ENCODE data around the gene MED27.

The MED27 gene

DNA sequence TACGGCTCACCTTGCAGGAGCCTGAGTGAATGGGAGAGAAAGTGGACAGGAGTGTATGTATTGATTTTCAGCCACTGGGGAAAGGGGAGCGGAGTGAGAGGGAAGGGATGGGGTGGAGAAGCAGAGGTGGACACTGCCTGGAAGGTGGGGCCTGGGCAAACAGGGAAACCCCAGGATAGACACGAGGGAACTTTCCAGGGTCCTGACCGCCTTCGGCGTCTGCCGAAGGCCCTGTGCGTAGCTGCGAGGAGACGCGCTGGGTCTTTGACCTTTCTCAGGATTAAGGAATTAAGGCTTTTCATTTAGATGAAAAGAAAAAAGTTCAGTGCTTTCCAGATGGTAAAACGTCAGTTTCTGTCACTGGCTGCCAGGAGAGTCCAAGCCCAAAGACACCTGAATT is 205.2 kb downstream of the MED27 start:
- DNase-seq: no peak

DNA sequence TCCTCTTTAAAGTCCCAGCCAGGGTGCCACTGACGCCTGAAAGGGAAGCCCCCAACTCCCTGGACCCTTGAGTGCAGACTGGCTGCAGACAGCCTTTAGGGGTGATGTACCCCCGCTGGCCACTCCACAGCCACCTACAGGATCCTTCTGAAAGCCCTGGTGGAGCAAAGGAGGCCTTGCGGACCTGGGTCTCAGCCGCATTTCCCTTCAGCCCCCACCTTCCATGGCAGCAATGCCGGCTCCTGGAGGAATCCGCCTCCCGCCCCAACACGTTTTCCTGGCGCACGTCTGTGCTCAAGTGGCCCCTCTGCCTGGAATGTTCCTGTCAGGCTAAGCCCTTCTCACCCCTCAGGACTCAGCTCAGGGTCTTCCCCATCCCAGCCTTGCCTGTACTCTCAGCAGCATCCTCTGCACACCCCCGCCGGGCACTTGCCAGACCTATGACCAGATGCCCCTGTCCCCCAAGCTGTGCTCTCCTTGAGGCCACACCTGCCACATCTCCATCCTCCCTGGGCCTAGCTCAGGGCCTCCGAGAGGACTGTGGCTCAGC is 205.7 kb downstream of the MED27 start:
- no peak for DNase-seq

DNA sequence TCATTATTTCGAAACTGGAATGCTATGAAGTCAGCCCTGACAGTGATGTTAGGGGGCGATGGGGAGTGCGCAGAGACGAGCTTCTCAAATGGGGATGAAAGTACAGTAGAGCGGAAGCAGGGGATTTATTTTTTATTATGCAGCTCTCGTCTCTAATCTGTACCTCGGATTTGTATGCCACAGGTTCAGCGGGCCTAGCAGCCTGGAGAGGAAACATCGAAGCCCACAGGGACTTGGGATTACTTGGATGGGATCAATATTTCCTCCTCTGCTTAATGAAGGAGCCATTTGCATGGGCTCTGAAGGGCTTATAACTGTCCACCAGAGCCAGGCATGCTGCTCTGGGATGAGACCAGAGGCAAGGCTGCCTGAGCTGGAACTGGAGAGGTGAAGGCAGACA is 206.3 kb downstream of the MED27 start:
- no peak for DNase-seq

DNA sequence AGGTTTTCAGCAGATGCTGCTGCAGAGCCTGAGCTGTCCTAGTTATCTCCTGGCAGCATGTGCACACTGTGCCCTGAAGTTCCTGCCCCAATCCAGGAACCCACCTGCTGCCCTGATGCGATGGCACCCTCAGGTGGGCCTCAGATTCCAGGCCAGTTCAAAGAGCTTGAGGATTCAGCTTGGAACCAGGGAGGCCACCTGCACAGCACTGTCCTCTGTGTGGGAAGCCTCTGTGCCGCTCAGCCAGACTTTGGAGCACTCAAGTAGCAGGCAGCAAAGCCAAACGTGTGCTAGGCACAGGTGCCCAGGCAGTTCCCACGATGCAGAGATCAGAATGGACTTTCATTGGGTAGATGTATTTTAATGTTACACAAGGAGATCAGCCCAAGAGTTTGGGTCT is 207.0 kb downstream of the MED27 start:
- no peak for DNase-seq

DNA sequence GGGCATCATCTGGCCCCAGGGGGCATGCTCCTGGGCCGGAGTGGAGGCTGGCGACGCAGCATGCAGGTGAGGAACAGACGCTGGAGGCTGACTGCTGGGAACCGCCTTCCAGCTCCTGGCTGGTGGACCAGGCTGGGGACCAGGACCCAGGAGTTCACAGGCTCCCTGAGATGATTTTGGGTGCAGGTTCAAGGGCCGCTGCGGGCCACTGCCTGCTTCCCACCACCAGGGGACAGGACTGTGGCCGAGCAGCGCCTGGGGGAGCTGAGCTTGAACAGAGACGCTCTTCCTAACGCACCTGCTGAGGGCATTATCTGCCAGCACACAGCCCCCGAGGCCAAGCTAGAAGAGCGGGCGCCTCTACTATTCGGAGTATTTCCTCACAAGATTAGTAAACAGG is 207.7 kb downstream of the MED27 start:
- no peak for DNase-seq

DNA sequence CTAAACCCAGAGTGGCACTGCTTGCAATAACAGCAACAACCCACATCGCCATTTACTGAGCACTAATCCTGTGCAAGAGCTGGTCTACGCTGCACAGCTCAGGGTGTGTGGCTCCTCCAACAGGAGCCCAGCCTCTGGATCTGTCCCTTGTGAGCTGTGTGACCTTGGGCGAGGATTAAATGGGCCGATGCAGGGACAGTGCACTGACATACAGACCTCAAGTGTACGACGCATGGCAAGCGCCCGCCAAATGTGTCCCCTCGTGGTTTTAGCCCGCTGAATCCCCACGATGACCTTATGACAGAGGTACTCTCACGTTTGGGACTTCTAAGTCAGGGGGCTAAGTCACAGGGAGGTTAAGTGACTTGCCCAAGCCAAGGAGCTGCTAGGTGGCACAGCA is 209.5 kb downstream of the MED27 start:
- DNase-seq: no peak

DNA sequence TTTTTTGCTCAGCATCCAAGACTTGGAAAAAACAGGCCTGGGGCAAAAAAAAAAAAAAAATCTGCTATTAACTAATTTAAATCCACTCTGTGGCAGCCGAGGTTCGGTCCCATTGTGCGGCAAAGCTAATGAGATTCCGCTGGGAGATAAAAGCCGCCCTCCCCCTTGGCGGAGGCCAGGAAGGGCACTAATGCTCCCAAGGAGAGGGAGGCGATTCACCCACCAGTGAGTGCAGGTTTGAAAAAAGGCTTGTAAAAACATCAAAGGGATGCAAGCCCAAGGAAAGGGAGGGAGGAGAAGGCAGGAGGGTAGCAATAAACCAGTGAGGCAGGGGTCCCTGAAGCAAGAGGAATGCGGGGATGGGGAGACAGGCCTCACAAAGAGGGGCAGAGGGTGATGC is 210.3 kb downstream of the MED27 start:
- DNase-seq: no peak

DNA sequence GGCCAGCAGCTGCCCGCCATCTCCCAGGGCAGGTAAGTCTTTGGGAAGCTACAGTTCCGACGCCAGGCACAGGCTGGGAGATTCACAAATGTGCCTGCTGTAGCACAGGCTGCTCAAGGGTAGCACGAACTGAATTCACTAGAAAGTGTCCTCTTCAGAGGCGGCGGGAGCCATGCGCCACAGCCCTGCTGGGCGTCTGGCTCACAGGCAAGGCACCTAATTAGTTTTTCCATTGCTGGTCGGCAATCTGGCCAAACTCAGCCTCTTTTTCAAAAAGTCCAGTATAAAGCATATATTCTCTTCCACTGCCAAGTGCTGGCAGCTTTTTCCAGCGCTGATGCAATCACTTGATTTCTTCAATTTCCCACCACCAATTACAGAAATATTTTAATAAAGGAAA is 210.9 kb downstream of the MED27 start:
- no peak for DNase-seq

DNA sequence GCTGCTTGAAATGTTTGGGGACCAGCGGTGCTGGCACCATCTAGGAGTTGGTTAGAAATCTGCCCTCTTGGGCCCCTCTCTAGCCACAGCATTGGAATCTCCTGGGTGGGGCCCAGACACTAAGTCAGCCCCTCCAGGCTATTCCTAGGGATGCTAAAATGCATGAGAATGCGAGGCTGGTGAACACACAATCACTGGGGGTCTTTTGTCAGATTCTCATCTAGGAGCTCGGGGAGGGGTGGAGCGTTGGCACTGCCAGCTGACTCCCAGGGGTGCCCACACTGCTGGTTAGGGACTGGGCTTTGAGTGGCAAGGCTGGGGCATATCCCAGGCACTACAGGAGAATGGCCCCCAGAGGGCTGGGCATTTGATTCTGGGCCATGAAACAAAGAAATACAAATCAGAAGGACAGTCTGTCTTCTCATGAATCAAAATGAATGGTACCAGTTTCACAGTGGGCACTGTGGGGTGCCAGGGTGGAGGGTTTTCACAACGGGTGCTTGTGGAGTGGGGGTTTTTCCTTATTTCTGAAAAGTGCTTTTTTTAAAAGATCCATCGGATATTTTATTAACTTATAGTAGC is 212.0 kb downstream of the MED27 start:
- DNase-seq: no peak

DNA sequence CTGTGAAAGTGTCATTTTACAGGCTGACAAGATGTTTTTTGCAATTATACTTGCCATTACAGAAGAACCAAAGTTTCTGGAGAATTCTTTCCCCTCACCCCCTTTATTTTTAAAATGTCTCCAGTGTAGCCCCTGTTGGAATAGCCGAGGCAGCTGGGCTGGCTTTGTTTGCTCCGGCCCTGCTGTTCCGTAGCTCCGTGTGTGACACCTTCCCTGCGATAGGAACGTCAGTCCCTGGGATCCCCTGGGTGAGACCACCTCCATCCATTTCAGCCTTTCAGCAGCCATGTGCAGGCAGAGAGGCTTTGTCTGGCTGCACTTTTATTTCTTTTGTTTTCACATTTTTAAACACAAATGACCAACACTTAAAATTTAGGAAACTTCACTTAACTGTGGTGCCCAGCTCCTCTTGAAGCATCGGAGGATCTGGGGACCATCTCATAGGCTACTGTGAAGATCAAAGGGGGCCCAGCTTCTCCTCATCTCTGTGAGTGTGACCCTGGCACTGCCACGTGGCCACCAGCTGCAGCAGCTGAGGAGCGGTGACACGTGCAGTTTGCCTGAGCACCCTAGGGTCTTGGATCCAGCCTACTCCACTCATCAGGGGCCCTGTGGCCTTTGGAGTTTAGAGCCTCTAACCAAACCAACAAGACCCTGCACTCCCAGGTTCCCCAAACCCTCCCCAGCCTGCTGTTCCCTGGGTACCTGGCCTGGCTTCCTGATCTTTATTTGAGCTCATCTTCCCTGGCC is 214.0 kb downstream of the MED27 start:
- no peak for DNase-seq

DNA sequence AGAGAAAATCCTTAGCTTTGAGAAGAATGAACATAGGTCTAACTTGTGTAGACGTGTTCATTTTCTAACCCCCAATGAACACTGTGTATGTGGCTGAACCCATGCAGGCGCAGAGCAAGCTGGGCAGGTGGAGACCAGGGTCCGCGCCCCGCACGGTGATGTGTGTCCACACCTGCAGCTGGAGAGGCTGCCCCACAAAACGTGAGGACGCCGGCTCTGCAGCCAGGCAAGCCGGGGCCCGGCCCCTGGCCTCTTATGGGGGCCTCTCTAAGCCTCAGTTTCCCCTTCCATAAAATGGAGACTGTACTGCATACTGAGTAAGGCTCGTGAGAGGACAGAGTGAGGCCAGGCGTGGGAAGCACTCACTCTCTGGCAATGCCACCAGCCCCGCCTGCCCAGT is 215.1 kb downstream of the MED27 start:
- no peak for DNase-seq

DNA sequence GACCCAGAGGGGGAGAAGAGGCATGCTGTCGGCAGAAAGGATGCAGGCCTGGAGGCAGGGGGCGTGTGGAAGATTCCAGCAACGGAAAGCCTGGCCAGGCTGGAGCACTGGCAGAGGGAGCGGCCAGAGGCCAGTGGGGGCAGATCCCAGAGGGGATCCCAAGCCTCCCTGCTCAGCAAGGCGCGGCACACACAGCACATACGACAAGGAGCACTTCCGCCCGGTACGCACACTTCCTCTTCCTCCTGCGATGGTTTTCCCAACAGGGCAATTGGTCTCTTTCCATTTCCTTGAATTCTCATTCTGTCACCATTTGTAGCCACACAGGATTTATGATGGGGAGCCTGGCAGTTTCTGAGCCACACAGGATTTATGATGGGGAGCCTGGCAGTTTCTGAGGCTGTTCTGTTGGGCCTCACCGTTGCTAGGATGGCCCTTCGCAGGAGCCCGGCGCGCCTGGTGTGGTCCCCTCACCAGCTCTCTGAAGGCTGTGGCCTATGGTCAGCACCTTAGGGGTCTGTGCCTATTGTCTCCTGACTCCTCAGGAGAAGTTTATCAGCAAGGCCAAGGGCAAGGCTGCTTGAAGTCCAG is 216.3 kb downstream of the MED27 start:
- DNase-seq: no peak

DNA sequence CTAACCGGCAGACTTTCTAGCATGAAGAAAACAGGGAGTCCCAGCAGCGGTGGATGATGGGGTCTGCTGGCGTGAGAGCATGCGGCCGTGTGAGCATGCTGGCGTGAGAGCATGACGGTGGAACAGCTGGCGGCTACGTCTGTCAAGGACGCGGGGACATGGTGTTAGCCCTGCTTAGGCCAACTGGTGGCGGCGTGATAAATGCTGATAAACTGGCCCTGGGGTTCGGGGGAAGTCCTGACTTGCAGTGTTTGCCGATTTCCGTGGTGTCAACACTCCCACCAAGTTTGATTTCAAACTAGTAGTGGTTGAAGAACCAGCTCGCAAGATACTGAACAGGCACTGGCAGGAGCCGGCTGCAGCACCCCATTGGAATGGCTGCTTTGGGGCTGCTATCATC is 217.4 kb downstream of the MED27 start:
- DNase-seq: no peak

DNA sequence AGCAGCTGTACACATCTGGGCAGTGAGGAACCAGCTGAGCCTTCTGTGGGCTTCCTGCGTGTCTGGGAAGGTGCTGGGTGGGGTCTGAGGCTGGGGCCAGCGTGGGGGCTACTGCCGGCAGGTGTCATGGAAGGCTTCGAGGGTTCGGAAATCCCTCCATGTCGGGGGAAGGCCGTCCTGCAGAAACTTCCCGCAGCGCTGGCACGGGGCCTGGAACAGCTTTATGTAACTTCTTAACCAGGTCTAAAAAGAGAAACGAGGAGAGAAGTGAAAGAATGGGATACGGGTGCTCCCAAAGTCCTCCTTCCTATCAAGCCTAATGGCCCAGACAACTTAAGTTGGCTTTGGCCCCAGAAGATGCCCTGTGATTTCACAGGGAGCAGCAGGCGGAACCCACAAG is 219.2 kb downstream of the MED27 start:
- no peak for DNase-seq

DNA sequence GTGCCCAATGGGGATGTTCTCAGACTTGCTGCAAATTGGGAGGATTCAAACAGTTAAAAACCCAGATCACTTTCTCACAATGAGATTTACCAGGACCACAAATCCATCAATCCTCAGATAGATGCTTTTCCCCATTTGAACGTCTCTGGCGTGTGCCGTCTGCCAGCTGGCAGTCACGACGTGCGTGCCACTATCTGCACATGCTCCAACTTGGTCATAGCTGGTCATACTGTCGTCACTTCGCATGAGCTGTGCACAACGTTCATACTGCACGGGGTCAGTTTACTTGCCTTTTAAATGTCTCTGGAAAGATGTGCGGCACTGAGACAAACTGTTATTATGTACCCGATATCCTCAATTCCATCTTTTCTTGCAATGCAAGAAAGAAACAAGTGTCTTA is 221.5 kb downstream of the MED27 start:
- no peak for DNase-seq

DNA sequence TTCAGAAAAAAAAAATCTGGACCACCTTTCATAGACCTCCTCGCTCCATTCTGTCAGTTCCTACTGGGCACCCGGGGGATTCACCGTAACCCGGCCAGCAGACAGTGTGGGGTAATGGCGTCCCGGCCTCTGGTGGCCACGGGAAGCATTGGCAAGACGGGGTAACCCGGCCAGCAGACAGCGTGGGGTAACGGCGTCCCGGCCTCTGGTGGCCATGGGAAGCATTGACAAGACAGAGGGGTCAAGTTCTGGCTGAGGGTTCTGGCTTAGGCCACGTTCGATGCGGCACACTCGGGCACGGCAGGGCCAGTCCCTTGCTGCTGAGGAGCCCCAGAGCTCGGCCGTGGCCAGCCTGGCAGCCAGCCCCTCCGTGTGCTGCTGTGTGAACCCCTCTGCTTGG is 223.6 kb downstream of the MED27 start:
- no peak for DNase-seq

DNA sequence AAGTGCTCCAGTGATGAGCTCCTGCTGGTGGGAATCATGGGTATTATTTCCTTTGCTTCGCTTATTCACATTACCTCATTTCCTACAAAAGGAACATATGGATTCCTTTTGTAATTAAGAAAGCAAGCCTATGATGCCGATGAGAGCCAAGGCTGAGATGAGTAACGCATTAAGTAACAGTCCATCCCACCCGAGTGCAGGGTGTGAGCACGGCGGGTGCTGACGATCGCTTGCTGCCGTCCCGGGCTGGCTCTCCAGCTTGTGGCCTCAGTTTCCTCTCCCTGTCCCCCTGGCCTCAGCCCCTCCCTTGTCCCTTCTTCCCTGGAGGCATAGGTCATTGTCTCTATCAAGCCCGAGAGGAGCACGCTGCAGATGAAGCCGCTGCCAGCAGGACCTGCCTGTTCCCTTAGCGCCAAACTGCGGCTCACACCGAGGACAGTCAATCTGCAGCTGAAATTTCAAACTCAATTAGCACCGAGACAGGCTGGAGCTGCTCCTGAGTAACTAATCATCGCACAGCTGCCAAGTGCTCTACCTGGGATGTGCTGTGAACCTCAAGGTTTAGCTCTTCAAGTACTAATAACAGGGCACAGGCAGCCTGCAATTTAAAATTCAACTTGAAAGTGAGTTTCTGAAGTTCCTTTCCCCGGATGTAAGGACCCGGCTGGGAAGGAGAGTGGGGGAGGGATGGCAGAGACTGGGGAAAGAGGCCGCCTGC is 224.6 kb downstream of the MED27 start:
- DNase-seq: no peak

DNA sequence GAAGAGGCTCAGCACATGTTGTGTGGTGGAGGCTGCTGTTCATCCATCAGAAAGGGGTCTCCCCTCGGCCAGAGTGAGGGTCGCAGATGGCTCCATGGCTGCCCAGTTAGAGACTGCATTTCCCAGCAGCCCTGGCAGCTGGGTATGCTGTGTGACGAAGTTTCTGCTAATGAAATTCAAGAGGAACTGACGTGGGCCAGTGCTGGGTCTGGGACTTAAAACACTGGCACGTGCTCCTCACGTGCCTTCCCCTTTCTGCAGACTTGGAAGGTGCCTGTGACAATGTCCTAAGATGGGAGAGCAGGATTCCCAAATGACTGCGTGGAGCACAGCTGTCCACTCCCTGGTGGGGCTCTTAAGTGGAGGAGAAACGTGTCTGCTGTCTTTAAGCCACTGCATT is 225.3 kb downstream of the MED27 start:
- DNase-seq: no peak

DNA sequence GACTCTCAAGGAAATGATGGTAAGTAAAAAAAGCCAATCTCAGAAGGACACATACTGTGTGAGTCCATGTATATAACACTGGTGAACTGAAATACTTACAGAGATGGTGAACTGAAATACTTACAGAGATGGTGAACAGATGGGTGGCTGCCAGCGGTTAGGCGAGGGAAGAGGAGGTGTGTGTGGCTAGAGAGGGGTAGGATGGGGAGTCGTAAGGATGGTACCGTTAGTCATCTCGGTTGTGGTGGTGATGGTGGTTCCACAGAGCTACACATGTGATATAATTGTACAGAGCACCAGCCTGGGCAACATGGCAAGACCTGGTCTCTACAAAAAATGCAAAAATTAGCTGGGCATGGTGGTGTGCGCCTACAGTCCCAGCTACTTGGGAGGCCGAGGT is 226.2 kb downstream of the MED27 start:
- no peak for DNase-seq

DNA sequence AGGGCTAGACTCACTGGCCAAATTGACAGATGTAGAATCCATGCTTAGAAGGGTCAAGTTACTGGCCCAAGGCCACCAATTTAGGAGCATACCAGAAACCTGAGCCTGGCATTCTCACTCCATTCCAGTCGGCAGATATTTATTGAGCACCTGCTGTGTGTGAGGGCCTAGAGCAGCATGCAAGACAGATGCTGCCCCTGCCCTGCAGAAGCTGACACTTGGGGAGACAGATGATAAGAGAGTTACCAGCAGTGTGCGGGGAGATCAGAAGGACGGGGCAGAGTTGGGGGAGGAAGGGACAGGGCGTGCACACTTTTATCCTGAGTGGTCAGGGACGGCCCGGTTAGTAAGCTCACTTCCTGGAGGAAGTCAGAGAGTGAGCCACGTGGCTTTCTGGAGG is 228.3 kb downstream of the MED27 start:
- DNase-seq: no peak

DNA sequence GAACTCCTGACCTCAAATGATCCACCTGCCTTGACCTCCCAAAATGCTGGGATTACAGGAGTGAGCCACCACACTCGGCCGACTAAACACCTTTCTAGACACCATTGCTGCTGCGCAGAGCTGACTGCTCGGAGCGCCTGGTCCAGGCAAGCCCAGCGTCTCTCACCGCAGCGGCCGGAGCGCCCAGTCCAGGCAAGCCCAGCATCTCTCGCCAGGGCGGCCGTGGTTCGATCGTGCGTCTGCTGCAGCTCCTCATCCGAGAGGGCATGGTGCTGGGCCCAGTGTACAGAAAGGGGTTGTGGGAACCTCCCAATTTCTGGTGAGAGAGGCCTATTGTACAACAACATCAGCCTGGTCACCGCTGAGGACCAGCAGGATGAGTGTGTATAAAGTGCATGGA is 230.3 kb downstream of the MED27 start:
- DNase-seq: no peak

DNA sequence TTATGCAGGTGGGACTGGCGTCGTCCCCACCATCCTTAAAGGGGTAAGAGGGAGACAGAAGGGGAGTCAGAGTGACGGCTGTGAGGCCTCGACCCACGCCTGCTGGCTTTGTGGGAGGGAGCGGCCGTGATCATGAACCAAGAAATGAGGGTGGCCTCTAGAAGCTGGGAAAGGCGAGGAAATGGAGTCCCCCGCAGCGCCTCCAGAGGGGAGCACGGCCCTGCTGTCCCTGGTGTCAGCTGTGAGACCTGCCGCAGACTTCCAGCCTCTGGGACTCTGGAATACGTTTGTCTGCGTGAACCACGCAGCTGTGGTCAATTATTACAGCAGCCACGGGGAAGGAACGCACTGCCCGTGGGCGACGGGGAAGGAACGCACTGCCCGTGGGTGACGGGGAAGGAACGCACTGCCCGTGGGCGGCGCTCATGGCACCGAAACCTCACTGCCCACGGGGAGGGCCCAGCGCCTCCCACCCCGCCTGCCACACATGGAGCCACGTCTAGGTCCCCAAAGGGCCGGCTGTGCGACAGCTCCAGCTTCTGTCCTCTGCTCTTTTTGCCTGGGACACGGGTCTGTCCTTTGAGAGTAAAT is 231.0 kb downstream of the MED27 start:
- DNase-seq: no peak

DNA sequence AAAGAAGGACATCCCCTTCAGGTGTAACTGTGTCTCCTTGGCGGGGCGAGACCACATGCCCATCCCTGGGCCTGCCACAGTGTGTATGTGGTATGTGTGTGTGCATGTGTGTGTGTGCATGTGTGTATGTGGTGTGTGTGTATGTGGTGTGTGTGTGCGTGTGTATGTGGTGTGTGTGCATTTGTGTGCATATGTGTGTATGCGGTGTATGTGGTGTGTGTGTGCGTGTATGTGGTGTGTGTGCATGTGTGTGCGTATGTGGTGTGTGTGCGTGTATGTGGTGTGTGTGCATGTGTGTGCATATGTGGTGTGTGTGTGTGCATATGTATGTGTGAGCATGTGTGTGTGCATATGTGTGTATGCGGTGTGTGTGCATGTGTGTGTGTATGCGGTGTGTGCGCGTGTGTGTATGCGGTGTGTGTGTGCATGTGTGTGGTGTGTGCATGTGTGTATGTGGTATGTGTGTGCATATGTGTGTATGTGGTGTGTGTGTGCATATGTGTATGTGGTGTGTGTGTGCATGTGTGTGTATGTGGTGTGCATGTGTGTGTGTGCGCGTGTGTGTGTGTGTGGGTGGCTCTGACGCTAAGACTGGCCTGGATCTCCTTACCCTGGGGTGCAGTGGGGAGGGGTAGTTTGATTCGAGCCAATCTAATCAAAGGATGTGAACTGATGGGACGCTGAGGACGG is 231.9 kb downstream of the MED27 start:
- no peak for DNase-seq

Data from NCI-H1105 treated with DMSO at 0.1 percent for 48 hours (cell line).